Measurements from ENCODE around the gene RWDD1.

Gene RWDD1

GRCh38 chr6:116557893-116558292, 13.4 kb upstream of the RWDD1 start:
- in situ Hi-C loops (cut with MboI; ENCODE audit: low sequenced_read_pairs) = loop anchor here (25.0 kb wide), 1 partner anchor 296 kb away; the partner anchor contains the start of gene TSPYL4

GRCh38 chr6:116560130-116560529, 11.2 kb upstream of the RWDD1 start:
- in situ Hi-C loops (cut with MboI; ENCODE audit: low sequenced_read_pairs) = loop anchor here (25.0 kb wide), 1 partner anchor 298 kb away; the partner anchor contains the start of gene TSPYL4

DNA sequence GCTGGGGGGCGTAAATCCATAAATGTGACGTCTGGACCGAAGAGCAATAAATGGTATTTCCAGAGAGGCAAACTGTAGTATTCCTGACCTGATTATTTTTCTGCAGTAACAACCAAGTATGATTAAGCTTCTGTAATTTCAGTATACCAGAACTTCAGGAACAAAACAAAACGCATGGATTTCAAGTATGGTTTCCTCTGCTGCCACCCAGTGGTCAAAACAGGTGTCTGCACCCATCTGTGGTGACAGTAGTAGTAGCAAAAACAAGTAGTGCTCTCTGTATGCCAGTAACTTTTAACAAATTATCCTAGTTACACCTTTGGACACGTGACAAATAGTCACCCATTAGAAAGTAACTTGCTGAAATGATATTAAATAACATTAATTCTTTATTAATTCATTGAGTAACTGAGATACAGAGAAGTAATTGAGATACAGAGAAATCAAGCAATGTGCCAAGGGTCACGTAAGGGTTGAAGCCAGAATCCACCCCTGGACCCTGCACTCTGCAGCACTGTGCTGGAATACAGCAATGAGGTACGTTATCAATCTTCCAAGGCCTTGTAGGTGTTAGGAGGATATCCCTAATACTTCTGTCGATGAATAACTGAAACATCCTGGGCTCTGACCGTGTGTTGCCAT, 9.8 kb upstream of the RWDD1 start:
- in situ Hi-C loops (cut with MboI; ENCODE audit: low sequenced_read_pairs) = loop anchor here (25.0 kb wide), 1 partner anchor 299 kb away; the partner anchor contains the start of gene TSPYL4

DNA sequence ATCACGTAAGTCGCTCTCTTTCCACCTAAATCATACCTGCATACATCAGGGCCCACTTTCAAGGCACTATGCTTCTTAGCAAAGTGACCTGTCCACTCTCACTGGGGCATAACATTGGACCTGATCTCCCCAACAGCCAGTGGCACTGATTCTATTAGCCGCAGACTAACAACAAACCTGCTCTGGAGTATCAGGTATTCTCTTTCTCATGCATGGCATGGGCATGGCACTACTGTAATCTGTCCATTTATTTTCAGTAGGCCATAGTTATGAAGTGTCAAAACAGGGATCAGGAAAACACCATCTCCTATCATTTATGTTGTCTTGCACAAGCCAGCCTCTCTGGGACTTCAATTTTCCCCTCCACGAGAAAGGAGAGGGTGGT, 9.3 kb upstream of the RWDD1 start:
- in situ Hi-C loops (cut with MboI; ENCODE audit: low sequenced_read_pairs) = loop anchor here (25.0 kb wide), 1 partner anchor 300 kb away; the partner anchor contains the start of gene TSPYL4

- in situ Hi-C loops (cut with MboI; ENCODE audit: low sequenced_read_pairs) = loop anchor here (25.0 kb wide), 1 partner anchor 300 kb away; the partner anchor contains the start of gene TSPYL4
These were observed 8.7 kb upstream of the RWDD1 start for GRCh38 chr6:116562614-116563013.

- in situ Hi-C loops (cut with MboI; ENCODE audit: low sequenced_read_pairs) = loop anchor here (25.0 kb wide), 1 partner anchor 302 kb away; the partner anchor contains the start of gene TSPYL4
These were observed 7.5 kb upstream of the RWDD1 start for GRCh38 chr6:116563830-116564229.

- in situ Hi-C loops (cut with MboI; ENCODE audit: low sequenced_read_pairs) = loop anchor here (25.0 kb wide), 1 partner anchor 302 kb away; the partner anchor contains the start of gene TSPYL4
These were observed 7.0 kb upstream of the RWDD1 start for GRCh38 chr6:116564311-116564710.

DNA sequence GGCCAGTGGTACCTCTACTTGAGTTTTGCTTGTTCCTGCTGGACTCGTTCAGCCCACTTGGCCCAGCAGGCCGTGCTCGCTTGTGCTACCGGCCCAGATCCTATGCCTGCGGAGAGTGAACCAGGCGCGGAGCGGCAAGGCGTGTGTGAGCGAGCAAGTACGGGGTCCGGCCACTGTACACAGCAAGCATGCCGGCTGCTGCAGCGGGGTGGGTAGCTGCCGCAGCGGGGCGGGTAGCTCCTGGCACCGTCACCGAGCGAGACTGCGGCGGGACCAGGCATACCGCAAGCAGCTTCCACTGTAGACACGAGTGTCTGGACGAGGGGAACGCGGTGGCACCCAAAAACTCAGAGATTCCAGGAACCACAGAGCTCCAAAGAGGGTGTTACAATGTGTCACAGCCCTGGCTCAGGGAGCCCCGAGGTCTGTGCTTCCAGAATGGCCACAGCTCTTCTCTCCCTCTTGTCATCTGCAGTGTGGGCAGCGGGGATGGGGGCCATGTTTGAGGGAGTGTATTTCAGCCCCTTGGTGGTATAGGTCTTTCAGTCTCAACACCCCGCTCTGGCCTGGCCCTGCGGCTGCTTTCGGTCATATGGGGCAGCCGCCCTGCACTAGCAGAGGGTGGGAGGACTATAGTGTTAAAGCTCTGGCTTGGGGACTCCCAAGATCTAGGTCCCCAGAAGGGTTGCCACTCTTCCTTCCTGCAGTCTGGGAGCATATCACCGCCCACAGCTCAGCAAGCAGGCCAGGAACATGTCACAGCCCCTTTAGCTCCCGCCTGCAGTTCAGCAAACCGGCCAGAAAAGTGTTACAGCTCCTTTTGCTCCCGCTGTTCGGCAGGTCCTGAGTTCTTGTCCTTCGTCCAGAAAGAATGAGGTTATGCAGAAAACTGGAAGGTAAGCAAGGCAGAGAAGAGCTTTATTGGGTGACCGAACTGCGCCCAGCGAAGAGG, 6.1 kb upstream of the RWDD1 start:
- in situ Hi-C loops (cut with MboI; ENCODE audit: low sequenced_read_pairs) = loop anchor here (25.0 kb wide), 1 partner anchor 303 kb away; the partner anchor contains the start of gene TSPYL4

- in situ Hi-C loops (cut with MboI; ENCODE audit: low sequenced_read_pairs) = loop anchor here (25.0 kb wide), 1 partner anchor 306 kb away; the partner anchor contains the start of gene TSPYL4
These were observed 3.2 kb upstream of the RWDD1 start for GRCh38 chr6:116568111-116568510.

- in situ Hi-C loops (cut with MboI; ENCODE audit: low sequenced_read_pairs) = loop anchor here (25.0 kb wide), 1 partner anchor 307 kb away; the partner anchor contains the start of gene TSPYL4
These were observed 2.2 kb upstream of the RWDD1 start for GRCh38 chr6:116568821-116569755.

- in situ Hi-C loops (cut with MboI; ENCODE audit: low sequenced_read_pairs) = loop anchor here (25.0 kb wide), 1 partner anchor 309 kb away; the partner anchor contains the start of gene TSPYL4
These were observed 338 bp downstream of the RWDD1 start for GRCh38 chr6:116571683-116572000.

DNA sequence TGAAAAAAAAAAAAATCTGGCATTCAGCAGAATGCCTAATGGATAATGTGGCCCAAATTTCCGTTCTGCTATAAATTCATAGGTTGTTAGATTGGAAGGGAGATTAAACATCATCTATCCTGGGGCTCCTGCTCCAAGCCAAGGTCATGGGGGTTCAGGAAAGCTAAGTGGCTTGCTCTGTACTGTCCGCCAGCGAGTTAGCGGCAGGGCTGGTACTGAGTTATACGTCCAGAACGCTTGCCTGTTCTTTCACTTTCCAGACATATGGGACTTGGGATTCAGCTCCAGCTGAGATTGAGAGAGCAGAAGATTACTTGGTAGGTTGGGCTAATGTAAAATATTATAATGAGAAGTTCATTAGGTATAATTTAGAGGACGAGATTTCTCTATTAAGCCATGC, 858 bp downstream of the RWDD1 start:
- in situ Hi-C loops (cut with MboI; ENCODE audit: low sequenced_read_pairs) = loop anchor here (25.0 kb wide), 1 partner anchor 310 kb away; the partner anchor contains the start of gene TSPYL4

- in situ Hi-C loops (cut with MboI; ENCODE audit: low sequenced_read_pairs) = no loop called here
These were observed 3.9 kb downstream of the RWDD1 start for GRCh38 chr6:116575227-116575626.

- in situ Hi-C loops (cut with MboI; ENCODE audit: low sequenced_read_pairs) = no loop called here
These were observed 6.2 kb downstream of the RWDD1 start for GRCh38 chr6:116577486-116577885.

- in situ Hi-C loops (cut with MboI; ENCODE audit: low sequenced_read_pairs) = no loop called here
These were observed 7.0 kb downstream of the RWDD1 start for GRCh38 chr6:116578335-116578734.

GRCh38 chr6:116579143-116579542, 7.8 kb downstream of the RWDD1 start:
- in situ Hi-C loops (cut with MboI; ENCODE audit: low sequenced_read_pairs) = no loop called here

DNA sequence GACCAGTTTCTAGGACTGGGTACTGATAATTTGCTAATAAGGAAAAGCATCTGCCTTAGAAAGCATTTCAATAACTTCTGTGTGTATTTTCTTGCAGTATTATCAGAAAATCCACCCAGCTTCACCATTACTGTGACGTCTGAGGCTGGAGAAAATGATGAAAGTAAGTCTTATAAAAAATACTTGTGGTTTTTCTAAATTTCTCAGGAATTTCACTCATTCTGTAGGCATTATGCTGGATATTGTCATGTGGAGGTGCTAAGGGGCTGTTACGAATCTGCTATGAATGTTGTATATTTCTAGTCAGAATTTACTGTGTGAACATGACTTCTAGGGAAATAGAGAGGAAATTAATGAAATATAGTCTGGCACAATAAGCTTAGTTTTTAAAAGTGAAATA, 8.9 kb downstream of the RWDD1 start:
- in situ Hi-C loops (cut with MboI; ENCODE audit: low sequenced_read_pairs) = no loop called here

- in situ Hi-C loops (cut with MboI; ENCODE audit: low sequenced_read_pairs) = no loop called here
These were observed 15.0 kb downstream of the RWDD1 start for GRCh38 chr6:116586276-116586675.

GRCh38 chr6:116586738-116587137, 15.4 kb downstream of the RWDD1 start:
- in situ Hi-C loops (cut with MboI; ENCODE audit: low sequenced_read_pairs) = no loop called here

DNA sequence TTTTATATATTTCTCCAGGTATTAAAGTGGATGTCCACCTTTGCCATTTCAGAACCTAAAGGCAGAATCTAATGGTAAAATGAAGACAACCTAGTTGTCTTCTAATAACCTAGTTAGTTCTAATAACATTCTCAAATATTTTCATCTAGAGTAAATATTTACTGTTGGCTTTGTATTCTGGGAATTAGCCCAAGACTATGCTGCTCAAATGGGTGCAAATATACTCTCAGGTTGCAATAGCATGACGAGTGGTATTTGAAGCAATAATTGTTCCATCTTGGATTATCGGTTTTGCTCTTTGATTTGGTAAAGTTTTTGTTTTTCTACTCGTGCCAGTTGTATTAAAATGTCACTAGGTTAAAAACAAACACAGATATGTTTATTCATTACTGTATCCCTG, 23.9 kb downstream of the RWDD1 start:
- in situ Hi-C loops (cut with MboI; ENCODE audit: low sequenced_read_pairs) = no loop called here
